B cell (primary cell): ENCODE measurements around the gene ITGAE. TPM values are rescaled to one million over a fixed set of nuclear protein-coding genes. Genes with fewer than 3 reads are reported as not detected.

Source experiments
- ATAC-seq: fragments of 200-7000 bp; cut with Tn5 transposase; one replicate; pipeline ENCODE4 v1.10.0; 2021; ENCODE audit warnings: low read depth, mild to moderate bottlenecking, moderate number of reproducible peaks, moderate library complexity
- CTCF ChIA-PET: fragments of 350-600 bp; sonication (Branson Sonifier 250); formaldehyde crosslinking; loops from one replicate; lab custom pipeline; 2021; ENCODE audit warnings: antibody characterized with exemption, inconsistent platforms; lab: Charles Lee
- POLR2A ChIA-PET: fragments of 350-600 bp; sonication (Branson Sonifier 250); formaldehyde crosslinking; loops from one replicate; lab custom pipeline; 2021; ENCODE audit warnings: antibody characterized with exemption; lab: Charles Lee
- DNase-seq: peaks from one replicate; pipeline ENCODE4 v3.0.0; 2013
- H2AFZ ChIP-seq: 2 replicates; pipeline ENCODE4 v1.6.1; 2012; ENCODE audit warnings: mild to moderate bottlenecking, low read depth, low read length; ENCODE audit not compliant: insufficient read depth, poor library complexity, severe bottlenecking
- H3K27ac ChIP-seq, 2 donors: 1 replicate in 1 of 2; 2 replicates in 1 of 2; pipeline ENCODE4 v1.5.1; 2012 to 2013; ENCODE audit warnings: low read length in 2 of 2, mild to moderate bottlenecking in 2 of 2, moderate library complexity in 1 of 2
- H3K27me3 ChIP-seq, 4 experiments: fragments of 200-600 bp in 1 of 4; sonication (generic) in 1 of 4; replicated peaks in 1 of 4; 1 replicate in 2 of 4; 2 replicates in 2 of 4; pipeline versions ENCODE4 v1.6.1 to v1.7.0; 2013 to 2016; ENCODE audit warnings: low read length in 3 of 4, mild to moderate bottlenecking in 2 of 4, mixed read lengths in 1 of 4, moderate library complexity in 1 of 4; ENCODE audit not compliant: insufficient read depth in 4 of 4, control insufficient read depth in 3 of 4; ENCODE audit errors: control extremely low read depth in 1 of 4
- H3K36me3 ChIP-seq, 2 experiments: replicated peaks in 1 of 2; 1 replicate in 1 of 2; 2 replicates in 1 of 2; pipeline versions ENCODE4 v1.6.1 to v1.7.1; 2013; ENCODE audit warnings: low read length in 1 of 2; ENCODE audit not compliant: insufficient read depth in 2 of 2, control insufficient read depth in 1 of 2; ENCODE audit errors: control extremely low read depth in 1 of 2, extremely low read depth in 1 of 2
- H3K4me1 ChIP-seq, 2 donors: fragments of 200-600 bp in 1 of 2; sonication (generic) in 1 of 2; 1 replicate in 1 of 2; 2 replicates in 1 of 2; pipeline versions ENCODE4 v1.5.1 to v1.6.1; 2013 to 2017; ENCODE audit warnings: low read length in 2 of 2; ENCODE audit not compliant: control insufficient read depth in 2 of 2, insufficient read depth in 2 of 2
- H3K4me2 ChIP-seq: replicated peaks from 2 replicates; pipeline ENCODE3; 2012; ENCODE audit warnings: mild to moderate bottlenecking, low read depth, low read length; ENCODE audit not compliant: poor library complexity, severe bottlenecking
- H3K4me3 ChIP-seq, 5 experiments: fragments of 200-600 bp in 1 of 5; sonication (generic) in 1 of 5; 1 replicate in 3 of 5; 2 replicates in 2 of 5; pipeline versions ENCODE4 v1.5.1 to v1.7.0; 2011 to 2016; ENCODE audit warnings: low read length in 4 of 5, mild to moderate bottlenecking in 4 of 5, low read depth in 2 of 5, control low read depth in 1 of 5, moderate library complexity in 1 of 5; ENCODE audit not compliant: insufficient read depth in 1 of 5; ENCODE audit errors: control extremely low read depth in 1 of 5, extremely low read depth in 1 of 5
- H3K79me2 ChIP-seq: fragments of 200-600 bp; sonication (generic); one replicate; pipeline ENCODE4 v1.6.0; 2016; ENCODE audit warnings: low read length; ENCODE audit not compliant: control insufficient read depth, insufficient read depth
- H3K9ac ChIP-seq: fragments of 200-600 bp; sonication (generic); 2 replicates; pipeline ENCODE4 v1.6.1; 2017; ENCODE audit warnings: mild to moderate bottlenecking, low read length, moderate library complexity
- H3K9me3 ChIP-seq, 3 donors: one replicate each; pipeline versions ENCODE4 v1.6.1 to v1.7.1; 2013; ENCODE audit warnings: low read length in 2 of 3; ENCODE audit not compliant: control insufficient read depth in 2 of 3, insufficient read depth in 1 of 3; ENCODE audit errors: control extremely low read depth in 1 of 3
- H4K20me1 ChIP-seq: 2 replicates; pipeline ENCODE4 v1.6.0; 2012; ENCODE audit warnings: mild to moderate bottlenecking, low read length; ENCODE audit not compliant: insufficient read depth, control insufficient read depth, poor library complexity, severe bottlenecking
- H3K27ac Mint-ChIP-seq: one replicate; pipeline ENCODE4 v1.8.0; 2021; ENCODE audit warnings: mixed read lengths
- H3K27me3 Mint-ChIP-seq: one replicate; pipeline ENCODE4 v1.8.0; 2021; ENCODE audit warnings: mixed read lengths
- H3K4me1 Mint-ChIP-seq: one replicate; pipeline ENCODE4 v1.8.0; 2021; ENCODE audit warnings: mixed read lengths
- H3K4me3 Mint-ChIP-seq: one replicate; pipeline ENCODE4 v1.8.0; 2021; ENCODE audit warnings: mixed read lengths
- H3K9me3 Mint-ChIP-seq: one replicate; pipeline ENCODE4 v1.8.0; 2022; ENCODE audit warnings: mixed read lengths; ENCODE audit not compliant: insufficient read depth
- CTCF ChIP-seq: fragments of 200-600 bp; IDR thresholded peaks from one replicate; pipeline ENCODE4 v1.8.0; 2022; ENCODE audit warnings: antibody characterized with exemption, mild to moderate bottlenecking
- EZH2 ChIP-seq: IDR thresholded peaks from 2 replicates; pipeline ENCODE4 v1.6.1; 2012; ENCODE audit warnings: borderline replicate concordance, low read depth, mild to moderate bottlenecking, moderate library complexity, low read length; ENCODE audit not compliant: insufficient read depth, poor library complexity, severe bottlenecking
- WGBS: methylation state at CpG from one replicate; pipeline ENCODE4 v1.1.5; 2013; ENCODE audit warnings: missing lambda C conversion rate; ENCODE audit not compliant: insufficient coverage; 5-methylcytosine and 5-hydroxymethylcytosine counted together
- intact Hi-C: fragments of 100-400 bp; cut with micrococcal nuclease; formaldehyde crosslinking; loops from one replicate; pipeline ENCODE4 v1.10.0; 2022
- polyA plus RNA-seq: library from polyadenylated mRNA; depleted of rRNA; stranded (reverse); fragments of >200 nt; gene quantifications from 2 replicates; pipeline ENCODE4 v1.2.3, GENCODE V29; 2012
- total RNA-seq, 2 donors: library from RNA; stranded (reverse); fragments of 120-200 nt in 1 of 2; gene quantifications; 1 replicate in 1 of 2; 2 replicates in 1 of 2; pipeline versions ENCODE4 v1.2.3 to v1.2.4, GENCODE V29; 2013 to 2022

ITGAE gene
- total and polyA plus RNA-seq, 2 donors (not counting 1 experiment from before 2014, with no cell fraction given), result 48.2 to 95.6 TPM

DNA sequence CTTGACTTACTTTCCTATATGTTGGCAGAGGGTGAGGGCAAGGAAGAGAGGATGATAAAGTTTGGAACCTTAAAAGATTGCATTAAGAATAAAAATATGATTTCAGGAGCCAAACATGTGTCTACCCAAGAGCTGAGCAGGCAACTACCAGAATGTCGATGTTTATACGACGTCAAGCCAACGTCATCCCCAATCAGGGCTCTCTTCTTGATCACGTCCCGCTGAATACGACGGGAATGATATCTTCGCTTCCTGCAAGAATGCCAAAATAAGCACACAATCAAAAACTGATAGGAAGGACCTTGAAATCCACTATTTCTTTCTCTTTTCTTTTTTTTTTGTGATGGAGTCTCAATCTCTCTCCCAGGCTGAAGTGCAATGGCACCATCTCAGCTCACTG, 20.1 kb upstream of the ITGAE start:
- H3K4me2 ChIP-seq, result no peak overlapping the region

More for the DNA sequence above, 20.1 kb upstream of the ITGAE start:
- ChIA-PET CTCF (interaction anchor here (0.6 to 12.3 kb wide), 3 partner anchors 85 to 1362 kb away, joined by 3 to 482 read pairs (median 3); no protein-coding TSS in a partner anchor), POLR2A (no interaction called here)
- no peak overlapping the region for H3K4me3 Mint-ChIP-seq
- no peak overlapping the region for H3K9ac ChIP-seq
- no peaks in the 10 kb centered on the region for H3K79me2 ChIP-seq
- no peaks in the 10 kb centered on the region for H4K20me1 ChIP-seq
- H3K36me3 ChIP-seq, result peaks cover 16 to 70% of the 10 kb centered on the region in 2 experiments
- H3K27ac ChIP-seq, result no peak overlapping the region
- intact Hi-C loops, result no loop called here
- peaks cover 5 to 27% of the 10 kb centered on the region in 2 donors for H3K4me1 ChIP-seq
- no peak overlapping the region for H3K4me3 ChIP-seq
- H3K27me3 Mint-ChIP-seq, result no peaks in the 10 kb centered on the region
- H3K9me3 Mint-ChIP-seq, result no peaks in the 10 kb centered on the region
- WGBS, result 98% methylated on average over 9 of the region's 9 CpGs
- no peak overlapping the region for H2AFZ ChIP-seq
- ATAC-seq, result no peak
- peaks cover 0 to 4% (median 0%) of the 10 kb centered on the region in 3 donors for H3K9me3 ChIP-seq
- no peak for DNase-seq
- TF ChIP-seq EZH2 (no peak), CTCF (no peak)
- no peaks in the 10 kb centered on the region for H3K27me3 ChIP-seq
- no peak overlapping the region for H3K27ac Mint-ChIP-seq
- H3K4me1 Mint-ChIP-seq, result peaks cover 20% of the 10 kb centered on the region
